GM20431 (cell line): ENCODE measurements around the gene LRRC2.
"Not testable (repeated sequence)": the region's sequence is repeated elsewhere in the genome, so short reads cannot be mapped to it uniquely, and the experiment has no call there.

ENCODE experiments used
- in situ Hi-C: fragments of 300-500 bp; cut with MseI, MboI; formaldehyde crosslinking; loops from one replicate; pipeline ENCODE4 v1.15.0; 2020; ENCODE audit warnings: low sequenced_read_pairs; ENCODE audit not compliant: unreplicated experiment

The LRRC2 gene

DNA sequence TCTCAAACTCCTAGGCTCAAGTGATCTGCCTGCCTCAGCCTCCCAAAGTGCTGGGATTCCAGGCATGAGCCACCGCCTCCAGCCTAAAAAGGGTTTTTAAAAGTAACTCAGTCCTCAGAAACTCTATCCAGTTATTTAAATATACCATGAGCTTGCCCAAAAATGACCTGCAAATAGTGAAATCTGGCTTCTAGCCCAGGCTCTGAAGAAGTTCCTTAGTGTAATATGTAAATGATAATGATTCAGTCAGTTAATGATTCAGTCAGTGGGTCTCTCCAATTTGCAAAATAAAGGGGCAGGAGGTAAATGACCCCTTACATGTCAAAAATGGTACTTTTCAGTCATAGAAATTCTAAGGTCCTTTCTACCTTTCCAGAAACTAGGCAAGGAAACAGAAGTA lies 28.8 kb downstream of the LRRC2 start:
- in situ Hi-C loops, result no loop called here

GRCh38 chr3:46536758-46537157 lies 29.3 kb downstream of the LRRC2 start:
- in situ Hi-C loops, result no loop called here

GRCh38 chr3:46535746-46536145 lies 30.4 kb downstream of the LRRC2 start:
- in situ Hi-C loops, result no loop called here

DNA sequence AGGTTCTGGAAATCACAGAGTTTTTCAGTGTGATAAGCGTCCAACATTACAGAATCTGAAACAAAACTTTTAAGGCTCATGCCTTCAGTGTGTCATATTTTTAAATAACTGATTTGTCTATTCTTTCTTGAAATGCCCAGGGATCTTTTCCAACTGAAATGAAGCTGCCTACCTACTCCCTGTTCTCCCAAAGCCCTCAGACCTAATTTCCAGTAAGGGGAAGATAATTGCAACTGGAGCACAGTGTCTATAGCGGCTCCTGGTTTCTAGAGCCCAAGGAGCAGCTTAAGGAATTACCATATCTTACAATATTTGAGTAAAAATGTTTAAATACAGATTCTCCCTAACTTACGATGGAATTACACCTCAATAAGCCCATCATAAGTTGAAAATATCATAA lies 33.0 kb downstream of the LRRC2 start:
- in situ Hi-C loops, result no loop called here

- in situ Hi-C loops, result no loop called here
Observed at GRCh38 chr3:46527239-46527638, 38.9 kb downstream of the LRRC2 start.

GRCh38 chr3:46524832-46525231 lies 41.3 kb downstream of the LRRC2 start:
- in situ Hi-C loops, result no loop called here

DNA sequence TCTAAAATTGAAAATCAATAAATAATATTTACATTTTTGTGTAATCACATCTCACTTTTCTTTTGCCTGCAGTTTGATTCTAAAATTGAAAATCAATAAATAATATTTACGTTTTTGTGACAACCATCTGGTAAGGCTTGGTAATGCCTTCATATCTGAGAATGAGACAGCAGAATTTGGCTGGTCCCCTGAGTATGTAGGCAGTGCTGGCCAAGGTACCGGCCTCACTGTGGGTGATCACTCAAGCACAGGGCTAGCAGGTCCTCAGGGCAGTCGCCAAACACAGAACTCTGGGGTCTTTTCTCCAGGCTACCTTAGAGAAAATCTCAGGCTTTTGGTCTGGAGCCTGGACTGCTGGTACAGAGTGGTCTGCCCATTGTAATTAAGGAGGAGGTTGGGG lies 42.1 kb downstream of the LRRC2 start:
- in situ Hi-C loops, result no loop called here

DNA sequence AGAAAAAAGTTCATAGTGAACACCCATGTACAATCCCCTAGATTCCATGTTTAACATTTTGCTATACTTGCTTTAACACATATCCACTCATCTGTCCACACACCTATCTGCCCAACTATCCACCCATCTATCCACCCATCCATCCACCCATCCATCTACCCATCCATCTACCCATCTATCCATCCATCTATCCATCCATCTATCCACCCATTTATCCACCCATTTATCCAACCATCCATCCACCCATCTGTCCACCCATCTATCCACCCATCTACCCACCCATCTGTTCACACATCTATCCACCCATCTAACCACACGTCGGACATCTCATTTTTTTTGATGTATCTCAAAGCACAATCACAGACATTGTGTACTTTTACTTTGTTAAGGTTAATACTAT lies 42.5 kb downstream of the LRRC2 start:
- in situ Hi-C loops, result no loop called here

DNA sequence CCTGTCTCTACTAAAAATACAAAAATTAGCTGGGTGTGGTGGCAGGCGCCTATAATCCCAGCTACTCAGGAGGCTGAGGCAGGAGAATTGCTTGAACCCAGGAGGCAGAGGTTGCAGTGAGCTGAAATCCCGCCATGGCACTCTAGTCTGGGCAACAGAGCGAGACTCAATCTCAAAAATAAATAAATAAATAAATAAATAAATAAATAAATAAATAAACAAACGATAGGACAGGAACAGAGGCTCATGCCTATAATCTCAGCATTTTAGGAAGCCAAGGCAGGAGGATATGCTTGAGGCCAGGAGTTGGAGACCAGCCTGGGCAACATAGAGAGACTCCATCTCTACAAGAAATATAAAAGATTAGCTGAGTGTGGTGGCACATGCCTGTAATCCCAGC lies 43.9 kb downstream of the LRRC2 start:
- in situ Hi-C loops, result not testable (repeated sequence)

- in situ Hi-C loops, result no loop called here
Observed at GRCh38 chr3:46521096-46521495, 45.0 kb downstream of the LRRC2 start.

- in situ Hi-C loops, result no loop called here
Observed at GRCh38 chr3:46520531-46520930, 45.6 kb downstream of the LRRC2 start.

DNA sequence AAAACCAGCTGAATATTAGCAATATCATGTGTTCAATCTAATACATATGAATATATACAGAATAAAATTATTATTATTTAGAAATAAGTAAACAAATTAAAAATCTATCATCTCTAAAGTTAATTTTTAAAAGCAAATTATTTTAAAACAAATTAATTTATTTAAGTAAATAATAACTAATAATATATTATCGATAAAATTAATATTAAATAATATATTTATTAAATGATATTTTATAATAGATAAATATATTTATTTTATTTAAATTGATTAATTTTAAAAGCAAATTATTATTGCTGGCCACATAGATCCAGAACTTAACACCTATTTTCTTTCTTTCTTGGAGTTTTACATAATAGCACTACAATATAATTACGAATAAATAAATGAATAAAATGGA lies 46.1 kb downstream of the LRRC2 start:
- in situ Hi-C loops, result no loop called here

- in situ Hi-C loops, result no loop called here
Observed at GRCh38 chr3:46517784-46518181, 48.3 kb downstream of the LRRC2 start.

GRCh38 chr3:46517016-46517783 lies 48.9 kb downstream of the LRRC2 start:
- in situ Hi-C loops, result no loop called here

- in situ Hi-C loops, result no loop called here
Observed at GRCh38 chr3:46516521-46516920, 49.6 kb downstream of the LRRC2 start.

DNA sequence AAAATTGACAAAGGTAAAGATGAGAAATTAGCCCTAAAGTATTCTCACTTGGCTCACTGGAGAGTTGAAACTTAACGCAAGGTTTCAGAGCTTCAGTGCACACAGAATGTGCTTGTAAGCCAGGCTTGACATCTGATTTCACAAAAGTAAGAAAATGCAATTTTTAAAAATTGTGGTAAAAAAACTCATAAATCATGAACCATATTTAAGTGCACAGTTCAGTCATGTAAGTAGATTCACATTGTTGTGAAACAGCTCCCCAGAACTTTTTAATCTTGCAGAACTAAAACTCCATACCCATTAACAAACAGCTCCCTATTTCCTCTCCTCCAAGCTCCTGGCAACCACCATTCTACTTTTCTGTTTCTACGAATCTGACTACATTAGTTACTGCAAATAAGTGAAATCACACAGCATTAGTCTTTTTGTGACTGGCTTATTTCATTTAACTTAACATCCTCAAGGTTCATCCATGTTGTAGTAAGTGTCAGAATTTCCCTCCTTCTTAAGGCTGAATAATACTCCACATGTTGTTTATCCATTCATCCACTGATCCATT lies 53.8 kb downstream of the LRRC2 start:
- in situ Hi-C loops, result no loop called here

- in situ Hi-C loops, result no loop called here
Observed at GRCh38 chr3:46509661-46510187, 56.4 kb downstream of the LRRC2 start.

- in situ Hi-C loops, result no loop called here
Observed at GRCh38 chr3:46508850-46509591, 57.1 kb downstream of the LRRC2 start.

DNA sequence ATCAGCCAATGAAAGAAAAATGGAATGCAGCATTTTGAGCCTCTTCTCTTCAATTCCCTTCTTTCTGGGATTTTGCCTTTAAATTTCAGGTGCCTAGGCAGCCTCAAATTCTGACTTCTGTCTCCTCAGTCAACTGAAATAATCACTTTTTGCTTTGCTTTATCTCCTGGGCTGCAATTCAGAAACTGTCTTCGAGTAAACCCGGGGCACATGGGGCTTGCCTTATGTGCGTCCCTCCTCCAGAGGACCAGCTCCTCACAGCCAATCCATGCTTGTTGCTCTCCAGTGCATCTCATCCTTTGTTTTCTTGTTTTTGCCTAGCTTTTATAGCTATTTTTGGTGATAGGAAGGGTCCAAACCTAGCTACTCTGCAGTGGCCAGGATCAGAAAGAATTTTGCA lies 59.6 kb downstream of the LRRC2 start:
- in situ Hi-C loops, result no loop called here

- in situ Hi-C loops, result no loop called here
Observed at GRCh38 chr3:46505953-46506352, 60.1 kb downstream of the LRRC2 start.

GRCh38 chr3:46504789-46505188 lies 61.3 kb downstream of the LRRC2 start:
- in situ Hi-C loops, result no loop called here
